D341Med (cell line): ENCODE results near the gene AKR1B1.

Source experiments
- DNase-seq: peaks from one replicate; pipeline ENCODE4 v3.0.0; 2012; ENCODE audit warnings: low spot score

The AKR1B1 gene

GRCh38 chr7:134444198-134444960 is 14.5 kb downstream of the AKR1B1 start:
- DNase-seq: no peak

GRCh38 chr7:134443396-134444070 is 15.4 kb downstream of the AKR1B1 start:
- no peak for DNase-seq

DNA sequence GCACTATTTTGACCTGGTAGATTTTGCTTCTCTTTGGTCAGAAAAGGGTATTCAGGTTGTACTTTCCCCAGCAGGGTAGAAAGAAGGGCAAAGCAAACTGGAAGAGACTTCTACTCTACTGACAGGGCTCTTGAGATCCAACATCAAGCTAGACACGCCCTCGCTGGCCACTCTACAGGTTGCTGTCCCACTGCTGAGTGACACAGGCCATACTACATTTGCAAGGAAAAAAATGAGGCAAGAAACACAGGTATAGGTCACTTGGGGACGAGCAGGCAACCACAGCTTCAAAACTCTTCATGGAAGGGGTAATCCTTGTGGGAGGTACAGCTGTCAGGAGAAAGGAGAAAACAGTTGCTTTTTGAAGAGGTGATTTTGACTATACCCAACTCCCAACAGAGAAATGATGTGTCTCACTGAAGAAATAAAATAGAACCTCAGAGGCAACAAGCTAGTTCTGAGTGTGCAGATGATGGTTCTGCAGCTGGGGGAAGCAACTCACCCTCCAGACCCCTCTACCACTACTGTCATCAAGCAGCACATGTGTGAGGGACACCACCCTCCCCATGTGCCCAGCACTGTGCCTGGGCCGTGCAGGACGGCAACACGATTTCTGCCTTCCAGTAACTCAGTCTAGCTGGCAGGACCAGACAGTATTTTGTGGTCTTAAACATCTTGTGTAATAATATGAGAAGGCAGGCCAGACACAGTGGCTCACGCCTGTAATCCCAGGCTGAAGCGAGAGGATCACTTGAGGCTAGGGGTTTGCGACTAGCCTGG is 16.3 kb downstream of the AKR1B1 start:
- no peak for DNase-seq

GRCh38 chr7:134441264-134441663 is 17.6 kb downstream of the AKR1B1 start:
- peak; percentile 15 for DNase-seq

DNA sequence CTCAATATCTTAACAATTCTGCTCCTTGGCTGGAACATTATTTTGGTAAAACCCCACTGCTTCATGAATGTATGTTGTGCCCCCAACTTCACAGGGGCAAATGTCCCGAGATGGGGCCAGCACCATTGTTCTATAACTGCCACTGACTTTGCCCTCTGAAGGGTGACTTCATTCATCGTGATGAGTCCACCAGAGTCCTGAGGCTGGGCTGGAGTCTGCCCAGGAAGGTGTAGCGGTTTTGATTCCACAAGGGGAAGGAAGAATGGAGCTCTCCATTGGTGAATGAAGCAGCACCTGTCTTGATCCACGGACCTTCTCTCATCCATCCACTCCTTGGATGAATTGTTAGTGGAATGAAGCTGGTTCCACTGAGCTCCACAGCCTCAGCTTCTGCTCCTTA is 18.4 kb downstream of the AKR1B1 start:
- DNase-seq: no peak

- peak; percentile 16 for DNase-seq
These were observed 18.8 kb downstream of the AKR1B1 start for GRCh38 chr7:134440067-134440466.

DNA sequence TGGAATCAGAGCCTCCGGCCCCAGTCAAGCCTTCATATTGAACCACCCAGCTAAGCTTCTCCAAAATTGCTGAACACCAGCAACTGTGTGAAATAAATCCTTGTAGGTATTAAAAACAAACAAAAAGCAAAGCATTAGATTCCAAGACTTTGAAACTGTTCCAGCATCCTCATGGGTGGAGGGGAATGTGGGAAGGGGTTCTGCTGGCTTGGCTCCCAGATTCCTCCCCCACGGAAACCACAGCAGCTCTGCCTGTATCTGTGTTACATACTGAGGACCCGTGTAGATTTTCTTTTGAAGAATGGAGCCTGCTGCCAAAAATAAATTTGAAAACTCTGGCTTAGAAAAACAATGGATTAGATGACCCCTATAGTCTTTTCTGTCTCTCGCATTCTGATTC is 20.0 kb downstream of the AKR1B1 start:
- no peak for DNase-seq

GRCh38 chr7:134435161-134435920 is 23.6 kb downstream of the AKR1B1 start:
- no peak for DNase-seq

GRCh38 chr7:134434701-134435100 is 24.2 kb downstream of the AKR1B1 start:
- DNase-seq: peak; percentile 30

DNA sequence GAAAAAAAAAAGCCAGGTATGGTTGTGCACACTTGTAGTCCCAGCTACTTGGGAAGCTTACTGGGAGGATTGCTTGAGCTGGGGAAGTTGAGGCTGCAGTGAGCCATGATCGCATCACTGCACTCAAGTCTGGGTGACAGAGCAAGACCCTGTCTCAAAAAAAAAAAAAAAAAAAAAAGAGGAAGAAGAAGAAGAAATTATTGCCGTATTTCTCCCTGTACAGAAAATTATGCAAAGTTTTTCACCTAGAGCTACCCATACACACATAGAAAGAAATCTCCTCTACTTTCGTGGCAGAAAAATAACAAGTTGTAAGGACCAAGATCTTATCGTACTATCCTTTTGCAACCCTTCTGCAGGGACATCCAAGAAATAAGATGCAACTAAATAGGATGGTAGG is 25.5 kb downstream of the AKR1B1 start:
- DNase-seq: no peak

DNA sequence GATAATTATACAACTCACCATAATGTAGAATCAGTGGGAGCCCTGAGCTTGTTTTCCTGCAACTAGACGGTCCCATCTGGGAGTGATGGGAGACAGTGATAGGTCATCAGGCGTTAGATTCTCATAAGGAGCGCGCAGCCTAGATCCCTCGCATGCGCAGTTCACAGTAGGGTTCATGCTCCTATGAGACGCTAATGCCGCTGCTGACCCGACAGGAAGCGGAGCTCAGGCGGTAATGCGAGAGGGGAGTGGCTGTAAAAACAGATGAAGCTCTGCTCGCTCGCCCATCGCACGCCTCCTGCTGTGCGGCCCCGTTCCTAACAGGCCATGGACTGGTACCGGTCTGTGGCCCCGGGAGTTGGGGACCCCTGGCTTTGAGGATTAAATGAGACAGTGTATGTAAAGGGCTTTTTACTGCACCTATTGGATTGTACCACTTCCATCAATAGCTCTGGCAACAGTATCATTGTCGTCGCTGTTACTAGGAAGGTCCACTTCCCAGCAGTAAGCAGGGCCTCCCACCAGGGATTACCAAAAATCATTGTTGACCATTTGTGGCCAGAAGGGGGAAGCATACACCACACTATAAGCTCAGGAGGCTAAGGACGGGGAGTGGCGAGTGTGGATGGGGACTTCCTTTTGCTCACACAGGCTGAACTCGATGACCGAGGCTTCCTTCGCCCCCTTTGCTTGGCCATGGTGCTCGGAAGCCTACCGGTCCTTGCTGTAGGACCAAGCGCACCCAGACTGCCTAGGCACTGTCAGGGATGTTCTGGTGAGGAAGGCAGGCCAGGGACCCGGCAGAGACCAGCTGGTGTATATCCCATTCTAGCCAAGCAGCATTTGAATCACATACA is 26.4 kb downstream of the AKR1B1 start:
- DNase-seq: peak; percentile 87

GRCh38 chr7:134431815-134432214 is 27.1 kb downstream of the AKR1B1 start:
- no peak for DNase-seq

DNA sequence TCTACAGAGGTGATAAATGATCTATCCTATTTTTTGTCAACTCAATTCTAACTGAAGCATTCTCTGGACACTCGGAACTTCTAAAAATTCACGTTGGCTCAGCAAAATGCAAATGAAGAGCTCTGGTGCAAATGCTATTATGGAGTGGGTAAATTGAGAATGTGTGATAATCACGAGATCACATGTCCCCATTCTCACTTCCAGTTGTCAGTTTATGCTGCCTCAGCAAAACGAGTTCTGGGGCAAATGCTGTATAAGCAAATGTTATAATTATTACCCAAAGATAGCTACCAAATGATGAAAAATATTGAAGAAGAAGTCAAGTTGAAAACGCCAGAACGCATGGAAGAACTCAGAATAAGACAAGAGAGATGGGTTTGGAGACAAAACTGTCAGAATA is 29.4 kb downstream of the AKR1B1 start:
- no peak for DNase-seq

GRCh38 chr7:134428942-134429341 is 30.0 kb downstream of the AKR1B1 start:
- DNase-seq: no peak

GRCh38 chr7:134427896-134428295 is 31.0 kb downstream of the AKR1B1 start:
- no peak for DNase-seq

- no peak for DNase-seq
These were observed 33.1 kb downstream of the AKR1B1 start for GRCh38 chr7:134425777-134426176.

DNA sequence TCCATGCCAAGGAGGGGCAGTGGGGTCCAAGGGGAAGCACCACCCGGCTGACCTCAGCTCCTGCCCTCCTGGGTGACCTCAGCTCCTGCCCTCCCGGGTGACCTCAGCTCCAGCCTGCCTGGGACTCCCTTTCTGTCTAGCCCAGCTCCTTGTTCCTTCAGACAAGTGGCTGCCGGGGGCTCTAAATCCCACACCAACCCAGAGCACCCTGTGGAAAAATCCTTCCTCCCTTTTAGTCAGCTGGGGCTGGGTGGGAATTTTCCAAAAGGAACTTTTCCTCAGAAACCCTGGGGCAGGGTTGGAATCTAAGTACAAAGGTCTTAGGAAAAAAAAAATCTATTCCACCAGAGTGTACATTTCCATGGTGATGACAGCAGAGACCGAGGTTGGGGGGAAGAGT is 36.3 kb downstream of the AKR1B1 start:
- DNase-seq: no peak

GRCh38 chr7:134422008-134422407 is 36.9 kb downstream of the AKR1B1 start:
- DNase-seq: no peak

DNA sequence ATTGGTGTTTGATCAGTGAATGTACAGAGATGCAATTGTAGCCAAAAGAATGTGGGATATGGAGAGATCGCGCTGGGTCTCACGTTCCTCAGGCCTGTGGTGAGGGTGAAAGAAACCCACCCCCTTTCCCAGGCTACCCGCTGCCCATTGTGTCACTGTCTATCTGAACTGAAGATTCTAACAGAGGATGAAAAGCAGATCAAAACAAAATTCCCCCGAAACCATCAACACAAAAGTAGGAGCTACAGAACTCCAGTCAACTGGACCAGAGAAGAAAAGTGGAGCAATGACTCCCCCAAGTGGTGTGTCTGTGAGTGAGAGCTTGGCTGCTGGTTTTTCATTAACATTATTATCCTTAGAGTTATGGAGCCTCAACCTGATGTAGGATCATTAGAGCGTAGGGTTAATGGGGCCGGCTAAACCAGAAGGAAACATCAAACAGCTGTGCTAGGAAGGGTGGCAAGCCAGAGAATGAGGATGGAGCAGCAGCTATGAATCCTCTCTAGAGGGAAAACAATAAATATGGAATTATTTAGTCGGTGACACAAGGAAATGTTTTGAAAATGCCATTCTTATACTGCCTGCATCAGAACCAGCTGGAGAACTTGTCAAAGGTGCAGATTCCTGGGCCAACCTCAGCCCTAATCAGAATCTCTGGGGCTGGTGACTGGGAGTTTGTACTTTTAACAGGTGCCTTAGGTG is 38.3 kb downstream of the AKR1B1 start:
- peak; percentile 73 for DNase-seq

GRCh38 chr7:134419875-134420274 is 39.0 kb downstream of the AKR1B1 start:
- no peak for DNase-seq

DNA sequence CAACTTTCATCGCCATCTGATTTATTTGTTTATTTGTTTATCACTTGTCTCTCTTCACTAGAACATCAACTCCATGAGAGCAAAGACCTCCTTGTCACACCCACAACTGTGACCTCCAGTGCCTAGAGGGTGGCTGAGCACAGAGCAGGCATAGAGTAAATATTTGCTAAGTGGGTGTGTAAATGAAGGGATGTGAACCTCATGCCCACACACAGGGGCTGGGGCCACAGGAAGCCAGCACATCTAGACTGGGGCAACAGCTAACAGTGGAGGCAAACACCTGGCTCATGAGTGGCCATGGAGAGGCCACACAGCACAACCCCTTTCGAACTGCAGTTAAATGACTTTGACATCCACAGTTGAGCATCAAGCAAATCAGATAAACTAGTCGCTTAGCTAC is 39.8 kb downstream of the AKR1B1 start:
- DNase-seq: no peak
